ENCODE data around the gene ZNF462. TPM values are rescaled to one million over a fixed set of nuclear protein-coding genes. Genes with fewer than 3 reads are reported as not detected.

ZNF462 gene
- total and polyA plus RNA-seq, 2 of the 13 experiments (the other 11 are each of a cell fraction or from before 2014, with no cell fraction given), result not detected

GRCh38 chr9:106906129-106906528 lies 43.2 kb downstream of the ZNF462 start (continued):
- TF ChIP-seq, protein P1, sequence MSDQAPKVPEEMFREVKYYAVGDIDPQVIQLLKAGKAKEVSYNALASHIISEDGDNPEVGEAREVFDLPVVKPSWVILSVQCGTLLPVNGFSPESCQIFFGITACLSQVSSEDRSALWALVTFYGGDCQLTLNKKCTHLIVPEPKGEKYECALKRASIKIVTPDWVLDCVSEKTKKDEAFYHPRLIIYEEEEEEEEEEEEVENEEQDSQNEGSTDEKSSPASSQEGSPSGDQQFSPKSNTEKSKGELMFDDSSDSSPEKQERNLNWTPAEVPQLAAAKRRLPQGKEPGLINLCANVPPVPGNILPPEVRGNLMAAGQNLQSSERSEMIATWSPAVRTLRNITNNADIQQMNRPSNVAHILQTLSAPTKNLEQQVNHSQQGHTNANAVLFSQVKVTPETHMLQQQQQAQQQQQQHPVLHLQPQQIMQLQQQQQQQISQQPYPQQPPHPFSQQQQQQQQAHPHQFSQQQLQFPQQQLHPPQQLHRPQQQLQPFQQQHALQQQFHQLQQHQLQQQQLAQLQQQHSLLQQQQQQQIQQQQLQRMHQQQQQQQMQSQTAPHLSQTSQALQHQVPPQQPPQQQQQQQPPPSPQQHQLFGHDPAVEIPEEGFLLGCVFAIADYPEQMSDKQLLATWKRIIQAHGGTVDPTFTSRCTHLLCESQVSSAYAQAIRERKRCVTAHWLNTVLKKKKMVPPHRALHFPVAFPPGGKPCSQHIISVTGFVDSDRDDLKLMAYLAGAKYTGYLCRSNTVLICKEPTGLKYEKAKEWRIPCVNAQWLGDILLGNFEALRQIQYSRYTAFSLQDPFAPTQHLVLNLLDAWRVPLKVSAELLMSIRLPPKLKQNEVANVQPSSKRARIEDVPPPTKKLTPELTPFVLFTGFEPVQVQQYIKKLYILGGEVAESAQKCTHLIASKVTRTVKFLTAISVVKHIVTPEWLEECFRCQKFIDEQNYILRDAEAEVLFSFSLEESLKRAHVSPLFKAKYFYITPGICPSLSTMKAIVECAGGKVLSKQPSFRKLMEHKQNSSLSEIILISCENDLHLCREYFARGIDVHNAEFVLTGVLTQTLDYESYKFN (CRISPR knock-in tag; conservative IDR thresholded peaks at IDR 0.05), result no peak
- TF ChIP-seq SALL2 (CRISPR knock-in tag; IDR thresholded peaks at IDR 0.05) (no peak), SAFB2 (CRISPR knock-in tag; IDR thresholded peaks at IDR 0.05; ENCODE audit: borderline replicate concordance, low read depth) (no peak)

DNA sequence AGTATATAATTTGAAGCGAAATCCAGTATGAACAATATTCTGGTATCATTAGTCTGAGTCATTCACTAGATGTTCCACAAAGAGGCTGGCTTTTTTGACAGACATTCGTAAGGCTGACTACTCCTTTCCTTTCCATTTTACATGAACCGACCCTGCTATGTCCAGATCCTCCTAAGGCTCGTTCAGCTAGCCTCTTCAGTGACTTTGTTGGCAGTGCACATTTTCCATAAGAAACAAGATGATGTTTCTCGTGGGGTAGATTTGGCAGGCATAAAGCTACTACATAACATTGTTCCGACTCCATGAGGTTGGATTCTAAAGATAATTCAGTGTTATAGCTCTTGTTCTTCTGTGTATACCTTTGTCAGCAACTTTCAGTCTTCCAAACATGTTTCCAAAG lies 49.0 kb downstream of the ZNF462 start:
- in situ Hi-C loops (cut with HindIII; ENCODE audit: extremely low pct_ligation_motif_present, low pct_unique_long_range_greater_than_20kb), result no loop called here
- DNase-seq (ENCODE audit: low spot score) (no peak), ATAC-seq (no peak), FAIRE-seq (no peak)
- no TSS peak for BruUV-seq (replicated peaks)
- intact Hi-C loops (cut with micrococcal nuclease; ENCODE audit: unreplicated experiment), result no loop called here
- Histone ChIP-seq H3K27me3 (ENCODE audit: control insufficient read depth in 1 of 2, insufficient read depth in 2 of 2, low read length in 2 of 2) (no peaks in the 10 kb centered on the region), H3K27ac (ENCODE audit: extremely low read length, insufficient read depth, low read length) (no peak overlapping the region), H3K9ac (ENCODE audit: insufficient read depth, low read depth, low read length) (no peak overlapping the region), H3K4me2 (ENCODE audit: low read depth, low read length) (no peak overlapping the region), H3K9me3 (ENCODE audit: low read length) (no peaks in the 10 kb centered on the region), H3K36me3 (replicated peaks in 1 of 2; ENCODE audit: control insufficient read depth in 1 of 2, insufficient read depth in 2 of 2, low read length in 2 of 2) (no peaks in the 10 kb centered on the region), H4K20me1 (ENCODE audit: insufficient read depth, low read length) (no peaks in the 10 kb centered on the region), H3K79me2 (ENCODE audit: insufficient read depth, low read length) (no peaks in the 10 kb centered on the region), H2AFZ (ENCODE audit: low read length) (no peak overlapping the region), H3K4me3 (replicated peaks in 1 of 3; ENCODE audit: insufficient read depth in 1 of 3, low read depth in 2 of 3, low read length in 3 of 3) (no peak overlapping the region), H3K4me1 (ENCODE audit: insufficient read depth, low read length) (no peaks in the 10 kb centered on the region)
- ChIA-PET POLR2A (no interaction called here), CTCF (ENCODE audit: low intra/inter-chr PET ratio, low total read pairs) (no interaction called here)
- 8% methylated on average over 6 of the region's 6 CpGs for WGBS (ENCODE audit: low lambda C conversion rate)
- TF ChIP-seq HNRNPL (IDR thresholded peaks at IDR 0.05; ENCODE audit: low read depth, low read length) (no peak), ZBTB10 (CRISPR knock-in tag; IDR thresholded peaks at IDR 0.05; ENCODE audit: borderline replicate concordance) (no peak), NCOA2 (CRISPR knock-in tag; IDR thresholded peaks at IDR 0.05) (no peak), GATA4 (IDR thresholded peaks at IDR 0.05; ENCODE audit: borderline replicate concordance, low read depth) (no peak), HMGA1 (CRISPR knock-in tag; conservative IDR thresholded peaks at IDR 0.05) (no peak), AHDC1 (CRISPR knock-in tag; IDR thresholded peaks at IDR 0.05; ENCODE audit: borderline replicate concordance) (no peak), ZNF569 (CRISPR knock-in tag; IDR thresholded peaks at IDR 0.05; ENCODE audit: borderline replicate concordance) (no peak), ZNF205 (CRISPR knock-in tag; IDR thresholded peaks at IDR 0.05) (no peak), NRL (CRISPR knock-in tag; IDR thresholded peaks at IDR 0.05; ENCODE audit: borderline replicate concordance) (no peak)
